ELF-1 (cell line): ENCODE data around the gene KDM8.

ENCODE experiments used
- DNase-seq: peaks from one replicate; pipeline ENCODE4 v3.0.0-alpha.2; 2016; ENCODE audit warnings: low read depth, low spot score

KDM8 gene

GRCh38 chr16:27203507-27204311 lies at the start of gene KDM8:
TSS of gene KDM8 (plus strand) at chr16:27203526. CDS start at chr16:27210124, 6,598 bp downstream.
- peak; percentile 99 for DNase-seq

GRCh38 chr16:27154705-27155521 lies 48.4 kb upstream of the KDM8 start:
- DNase-seq = peak; percentile 88

GRCh38 chr16:27156579-27156978 lies 46.7 kb upstream of the KDM8 start:
- DNase-seq = no peak

GRCh38 chr16:27161398-27161797 lies 41.9 kb upstream of the KDM8 start:
- DNase-seq = no peak

- no peak for DNase-seq
These were observed 39.0 kb upstream of the KDM8 start for GRCh38 chr16:27164352-27164751.

- DNase-seq = no peak
These were observed 37.8 kb upstream of the KDM8 start for GRCh38 chr16:27165576-27165975.

GRCh38 chr16:27168790-27169189 lies 34.5 kb upstream of the KDM8 start:
- no peak for DNase-seq

GRCh38 chr16:27169511-27170071 lies 33.7 kb upstream of the KDM8 start:
- DNase-seq = peak; percentile 13

- no peak for DNase-seq
These were observed 31.7 kb upstream of the KDM8 start for GRCh38 chr16:27171584-27171983.

GRCh38 chr16:27174007-27174406 lies 29.3 kb upstream of the KDM8 start:
- DNase-seq = no peak

GRCh38 chr16:27174798-27175197 lies 28.5 kb upstream of the KDM8 start:
- peak; percentile 12 for DNase-seq

- DNase-seq = peak; percentile 29
These were observed 27.4 kb upstream of the KDM8 start for GRCh38 chr16:27175888-27176287.

GRCh38 chr16:27177031-27177774 lies 26.1 kb upstream of the KDM8 start:
- DNase-seq = no peak

- peak; percentile 85 for DNase-seq
These were observed 23.7 kb upstream of the KDM8 start for GRCh38 chr16:27179500-27180072.

- DNase-seq = no peak
These were observed 22.1 kb upstream of the KDM8 start for GRCh38 chr16:27181019-27181790.

- no peak for DNase-seq
These were observed 20.4 kb upstream of the KDM8 start for GRCh38 chr16:27182906-27183405.

GRCh38 chr16:27185776-27186130 lies 17.6 kb upstream of the KDM8 start:
- DNase-seq = no peak

- no peak for DNase-seq
These were observed 14.7 kb upstream of the KDM8 start for GRCh38 chr16:27188633-27189032.

- DNase-seq = peak; percentile 20
These were observed 13.9 kb upstream of the KDM8 start for GRCh38 chr16:27189335-27189972.

GRCh38 chr16:27190316-27190871 lies 12.9 kb upstream of the KDM8 start:
- no peak for DNase-seq
